Islet of Langerhans (tissue), 1 donor: Measurements from ENCODE around the gene ZSCAN20.
A peak's percentile ranks its signal among the peaks of the same experiment; 100 is the strongest.

Source experiments
- FAIRE-seq: peaks from one replicate; lab custom pipeline; 2011; peaks lifted over from hg19 to GRCh38; lab: Jason Lieb, UNC

ZSCAN20 gene

GRCh38 chr1:33472269-33472980, at the start of gene ZSCAN20:
Gene ZSCAN20 (plus strand): TSS chr1:33472645. CDS start chr1:33479289, 6,644 bp downstream.
- FAIRE-seq, result peak; percentile 58

GRCh38 chr1:33424205-33424604, 48.2 kb upstream of the ZSCAN20 start:
- FAIRE-seq, result peak; percentile 58

- no peak for FAIRE-seq
Measured at GRCh38 chr1:33424610-33425009, 47.8 kb upstream of the ZSCAN20 start.

GRCh38 chr1:33425900-33426299, 46.5 kb upstream of the ZSCAN20 start:
- FAIRE-seq, result no peak

- no peak for FAIRE-seq
Measured at GRCh38 chr1:33426916-33427315, 45.5 kb upstream of the ZSCAN20 start.

GRCh38 chr1:33428661-33429060, 43.8 kb upstream of the ZSCAN20 start:
- FAIRE-seq, result no peak

GRCh38 chr1:33429332-33429731, 43.1 kb upstream of the ZSCAN20 start:
- FAIRE-seq, result no peak

GRCh38 chr1:33429856-33430691, 42.4 kb upstream of the ZSCAN20 start:
- FAIRE-seq, result no peak

- peak; percentile 41 for FAIRE-seq
Measured at GRCh38 chr1:33430692-33431593, 41.5 kb upstream of the ZSCAN20 start, which contains the start of gene PHC2. Gene PHC2 (minus strand): TSS chr1:33431095. CDS start chr1:33375539, 55,556 bp downstream.

- no peak for FAIRE-seq
Measured at GRCh38 chr1:33433509-33434362, 38.7 kb upstream of the ZSCAN20 start.

- no peak for FAIRE-seq
Measured at GRCh38 chr1:33434363-33434750, 38.1 kb upstream of the ZSCAN20 start.

- FAIRE-seq, result no peak
Measured at GRCh38 chr1:33435096-33435820, 37.2 kb upstream of the ZSCAN20 start.

- FAIRE-seq, result no peak
Measured at GRCh38 chr1:33436557-33437285, 35.7 kb upstream of the ZSCAN20 start.

- FAIRE-seq, result no peak
Measured at GRCh38 chr1:33438364-33439160, 33.9 kb upstream of the ZSCAN20 start.

GRCh38 chr1:33439662-33440061, 32.8 kb upstream of the ZSCAN20 start:
- FAIRE-seq, result no peak

- no peak for FAIRE-seq
Measured at GRCh38 chr1:33441088-33441745, 31.2 kb upstream of the ZSCAN20 start.

- FAIRE-seq, result no peak
Measured at GRCh38 chr1:33442141-33442540, 30.3 kb upstream of the ZSCAN20 start.

- no peak for FAIRE-seq
Measured at GRCh38 chr1:33443080-33443704, 29.3 kb upstream of the ZSCAN20 start.
